Ascending aorta (tissue), 2 donors: ENCODE results near the gene PYGM. TPM values are rescaled to one million over a fixed set of nuclear protein-coding genes. Genes with fewer than 3 reads are reported as not detected.

Experiments used
- DNase-seq, 2 donors: peaks; one replicate each; pipeline ENCODE4 v3.0.0-alpha.2; 2019; ENCODE audit warnings: low spot score in 2 of 2
- H3K27ac ChIP-seq, 2 donors: fragments of 200-600 bp; sonication (generic); one replicate each; pipeline ENCODE4 v1.5.1; 2016 to 2017; ENCODE audit warnings: mild to moderate bottlenecking in 1 of 2
- H3K27me3 ChIP-seq: fragments of 200-600 bp; sonication (generic); one replicate; pipeline ENCODE4 v1.5.1; 2017
- H3K36me3 ChIP-seq, 2 donors: fragments of 200-600 bp; sonication (generic); one replicate each; pipeline ENCODE4 v1.5.1; 2016
- H3K4me1 ChIP-seq, 2 donors: fragments of 200-600 bp; sonication (generic); one replicate each; pipeline ENCODE4 v1.5.1; 2016 to 2017; ENCODE audit warnings: mild to moderate bottlenecking in 1 of 2
- H3K4me3 ChIP-seq, 2 donors: fragments of 200-600 bp; sonication (generic); one replicate each; pipeline ENCODE4 v1.5.1; 2016 to 2017; ENCODE audit warnings: mild to moderate bottlenecking in 1 of 2
- H3K9me3 ChIP-seq, 2 donors: fragments of 200-600 bp; sonication (generic); one replicate each; pipeline ENCODE4 v1.5.1; 2016
- CTCF ChIP-seq, 3 experiments: fragments of 200-600 bp in 2 of 3; fragments of 450-650 bp in 1 of 3; sonication (generic) in 2 of 3; IDR thresholded peaks; one replicate each; pipeline ENCODE4 v1.5.1; 2016 to 2019; ENCODE audit warnings: antibody characterized with exemption in 3 of 3, mild to moderate bottlenecking in 1 of 3, moderate library complexity in 1 of 3
- intact Hi-C: fragments of 100-400 bp; cut with DNase I; formaldehyde crosslinking; loops from one replicate; pipeline ENCODE4 v1.15.1; 2023
- total RNA-seq: library from RNA; depleted of rRNA; stranded (reverse); fragments of >200 nt; gene quantifications from one replicate; pipeline ENCODE4 v1.1.0, GENCODE V29; 2016

Gene PYGM
- total RNA-seq, 1 donor from 2014 or later: 13.9 TPM

DNA sequence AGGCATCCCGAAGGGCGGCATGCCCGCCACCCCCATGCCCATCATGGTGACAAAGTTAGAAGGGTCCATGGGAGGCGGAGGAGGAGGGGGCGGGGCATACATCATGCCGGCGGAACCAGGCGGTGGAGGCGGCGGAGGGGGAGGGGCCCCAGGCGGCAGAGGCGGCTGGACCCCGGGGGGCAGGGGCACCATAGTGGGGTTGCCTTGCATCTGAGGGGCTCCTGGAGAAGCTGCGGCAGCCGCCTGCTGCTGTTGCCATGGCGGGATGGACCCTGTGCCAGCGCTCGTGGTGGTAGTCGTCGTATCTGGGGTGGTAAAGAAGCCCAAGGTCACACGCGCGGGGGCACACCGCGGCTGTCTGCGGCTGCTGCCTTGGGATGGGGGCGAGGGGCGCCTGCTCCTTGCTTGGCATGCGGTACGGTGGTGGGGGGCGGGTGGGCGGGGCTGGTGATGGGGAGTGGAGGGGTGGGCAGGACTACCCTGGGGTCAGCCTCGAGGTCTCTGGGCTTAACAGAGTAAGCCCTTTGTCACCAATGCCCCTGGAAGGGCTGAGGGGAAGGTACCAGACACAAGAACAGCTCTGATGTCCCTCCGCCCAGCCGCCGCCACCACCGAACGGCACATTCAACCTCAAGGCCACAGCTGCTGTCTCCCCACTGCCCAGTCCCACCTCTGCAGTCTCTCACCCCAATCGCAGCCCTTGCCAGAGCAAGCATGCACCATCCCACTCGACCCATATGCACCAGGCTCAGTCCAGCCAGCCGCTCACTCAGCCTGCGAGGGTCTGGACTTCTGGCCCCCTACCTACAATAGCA is 6.3 kb upstream of the PYGM start:
- intact Hi-C loops: no loop called here
- DNase-seq: peak in 1 of 2 donors; percentile 61
- TF ChIP-seq CTCF (IDR thresholded peaks at IDR 0.05): no peak
- Histone ChIP-seq H3K9me3 (no peaks in the 10 kb centered on the region), H3K27me3 (no peaks in the 10 kb centered on the region), H3K27ac (peak overlapping the region in 1 of 2 donors; percentile 67), H3K4me3 (no peak overlapping the region), H3K36me3 (peaks cover 83 to 91% of the 10 kb centered on the region in 2 donors), H3K4me1 (peaks cover 10 to 28% of the 10 kb centered on the region in 2 donors)

GRCh38 chr11:64765291-64765850 is 5.6 kb upstream of the PYGM start:
- peak overlapping the region in 1 of 2 donors; percentile 80 for H3K27ac ChIP-seq
- H3K4me1 ChIP-seq: peaks cover 14 to 35% of the 10 kb centered on the region in 2 donors
- H3K4me3 ChIP-seq: no peak overlapping the region
- H3K27me3 ChIP-seq: no peaks in the 10 kb centered on the region
- no peak for TF ChIP-seq CTCF (IDR thresholded peaks at IDR 0.05)
- intact Hi-C loops: no loop called here
- H3K9me3 ChIP-seq: no peaks in the 10 kb centered on the region
- DNase-seq: peak in 1 of 2 donors; percentile 62
- peaks cover 77 to 84% of the 10 kb centered on the region in 2 donors for H3K36me3 ChIP-seq

DNA sequence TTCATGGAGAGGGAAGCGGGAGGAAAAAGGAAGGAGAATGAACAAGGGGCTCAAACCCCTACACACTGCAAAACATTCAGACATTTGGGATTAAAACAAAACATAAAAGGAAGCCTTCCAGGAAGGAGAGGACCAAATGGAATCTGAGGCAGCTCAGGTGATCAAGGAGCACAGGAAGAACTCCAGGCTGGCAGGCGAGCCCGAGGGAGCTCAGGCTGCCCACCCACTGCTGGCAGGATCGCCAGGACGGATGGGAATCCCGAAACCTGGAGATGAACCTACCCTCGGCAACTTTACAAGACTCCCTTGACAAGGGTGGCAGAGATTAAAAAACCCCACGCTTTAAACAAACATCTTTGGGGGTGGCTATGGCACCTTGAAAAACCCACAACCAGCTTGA is 5.0 kb upstream of the PYGM start:
- no peak for TF ChIP-seq CTCF (IDR thresholded peaks at IDR 0.05)
- Histone ChIP-seq H3K9me3 (no peaks in the 10 kb centered on the region), H3K27me3 (no peaks in the 10 kb centered on the region), H3K36me3 (peaks cover 70 to 78% of the 10 kb centered on the region in 2 donors), H3K4me3 (no peak overlapping the region), H3K27ac (peak overlapping the region in 1 of 2 donors; percentile 80), H3K4me1 (peaks cover 17 to 41% of the 10 kb centered on the region in 2 donors)
- peak in 1 of 2 donors; percentile 37 for DNase-seq
- intact Hi-C loops: no loop called here

DNA sequence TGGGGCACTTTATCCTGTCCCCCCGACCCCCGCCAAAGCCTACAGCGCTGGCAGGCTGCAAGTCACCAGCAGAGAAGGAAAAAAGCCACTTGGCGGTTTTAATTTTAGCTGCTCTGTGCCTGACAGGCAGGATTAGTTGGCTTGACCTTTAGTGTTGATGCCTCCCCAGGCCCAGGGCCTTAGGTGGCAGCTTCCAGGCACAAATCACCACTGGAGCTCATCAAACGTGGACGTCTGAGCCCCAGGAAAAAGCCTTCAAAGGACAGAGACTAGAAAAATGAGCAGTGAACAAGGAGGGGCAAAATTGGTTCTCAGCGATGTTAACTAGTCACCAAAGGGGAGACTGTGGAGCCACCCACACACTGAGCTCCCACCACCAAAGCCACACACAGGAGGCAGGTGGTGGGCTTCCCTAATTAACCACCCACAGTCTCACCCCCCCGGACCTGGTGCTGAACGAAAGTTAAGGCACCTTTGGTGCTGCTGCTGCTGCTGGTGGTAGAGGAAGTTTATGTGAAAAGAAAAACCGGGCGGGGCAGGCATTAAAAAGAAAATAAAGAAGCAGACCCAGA is 4.4 kb upstream of the PYGM start:
- H3K36me3 ChIP-seq: peaks cover 64 to 72% of the 10 kb centered on the region in 2 donors
- peak overlapping the region; percentile 75 to 80 for H3K27ac ChIP-seq

More for the DNA sequence above, 4.4 kb upstream of the PYGM start:
- Histone ChIP-seq H3K4me3 (no peak overlapping the region), H3K9me3 (no peaks in the 10 kb centered on the region), H3K4me1 (peaks cover 21 to 47% of the 10 kb centered on the region in 2 donors), H3K27me3 (no peaks in the 10 kb centered on the region)
- intact Hi-C loops: no loop called here
- DNase-seq: peak in 1 of 2 donors; percentile 61
- no peak for TF ChIP-seq CTCF (IDR thresholded peaks at IDR 0.05)
